Endothelial cell of umbilical vein (primary cell): ENCODE data around the gene GUK1. TPM values are rescaled to one million over a fixed set of nuclear protein-coding genes. Genes with fewer than 3 reads are reported as not detected.

Experiments used
- BruUV-seq: library from RNA; stranded (reverse); fragments of 400-500 nt; replicated peaks from 2 replicates; lab custom pipeline; 2021; lab: Mats Ljungman, UMichigan
- CTCF ChIA-PET: fragments of 300-600, 350-600 bp; sonication (Branson Sonifier 250); formaldehyde crosslinking; loops from one replicate; lab custom pipeline; 2021; ENCODE audit warnings: antibody characterized with exemption, inconsistent platforms; lab: Charles Lee
- POLR2A ChIA-PET: fragments of 300-600, 350-600 bp; sonication (Branson Sonifier 250); formaldehyde crosslinking; loops from one replicate; lab custom pipeline; 2021; ENCODE audit warnings: antibody characterized with exemption, inconsistent platforms; lab: Charles Lee
- DNase-seq: peaks from one replicate; pipeline ENCODE4 v3.0.0-alpha.2; 2011; ENCODE audit warnings: low read depth, low spot score
- FAIRE-seq: peaks from 2 replicates; lab custom pipeline; 2011; peaks lifted over from hg19 to GRCh38; lab: Jason Lieb, UNC
- H2AFZ ChIP-seq: 2 replicates; pipeline ENCODE4 v1.6.0; 2012; ENCODE audit warnings: low read depth, low read length, control low read depth, inconsistent platforms
- H3K27ac ChIP-seq: 2 replicates; pipeline ENCODE4 v1.5.1; 2011; ENCODE audit warnings: low read depth, mild to moderate bottlenecking, control low read depth, low read length, moderate library complexity; ENCODE audit not compliant: insufficient read depth
- H3K27me3 ChIP-seq, 2 experiments: 2 replicates each; pipeline versions ENCODE4 v1.6.0 to v1.6.1; 2011; ENCODE audit warnings: low read length in 2 of 2, mixed read lengths in 1 of 2; ENCODE audit not compliant: control insufficient read depth in 2 of 2, insufficient read depth in 2 of 2
- H3K36me3 ChIP-seq, 2 experiments: 2 replicates in 1 of 2; 3 replicates in 1 of 2; pipeline ENCODE4 v1.5.1; 2011; ENCODE audit warnings: low read length in 2 of 2, mild to moderate bottlenecking in 1 of 2, moderate library complexity in 1 of 2; ENCODE audit not compliant: control insufficient read depth in 2 of 2, insufficient read depth in 2 of 2; ENCODE audit errors: extremely low read depth in 1 of 2
- H3K4me1 ChIP-seq: 3 replicates; pipeline ENCODE4 v1.5.1; 2011; ENCODE audit warnings: mild to moderate bottlenecking, low read length; ENCODE audit not compliant: control insufficient read depth, insufficient read depth; ENCODE audit errors: extremely low read depth
- H3K4me2 ChIP-seq: 2 replicates; pipeline ENCODE4 v1.6.1; 2011; ENCODE audit warnings: low read length, control low read depth, mixed read lengths; ENCODE audit not compliant: insufficient read depth
- H3K4me3 ChIP-seq, 3 experiments: fragments of 200-600 bp in 1 of 3; sonication (generic), shearing (Covaris generic) in 1 of 3; replicated peaks in 1 of 3; 2 replicates each; pipeline ENCODE4 v1.5.1; 2011 to 2016; ENCODE audit warnings: control low read depth in 3 of 3, low read length in 3 of 3, mild to moderate bottlenecking in 2 of 3, inconsistent platforms in 1 of 3, low read depth in 1 of 3, moderate library complexity in 1 of 3; ENCODE audit not compliant: insufficient read depth in 1 of 3
- H3K79me2 ChIP-seq: 2 replicates; pipeline ENCODE4 v1.6.0; 2012; ENCODE audit warnings: low read length, inconsistent platforms; ENCODE audit not compliant: control insufficient read depth, insufficient read depth
- H3K9ac ChIP-seq: replicated peaks from 2 replicates; pipeline ENCODE3; 2011; ENCODE audit warnings: low read length, control low read depth; ENCODE audit not compliant: insufficient read depth; ENCODE audit errors: extremely low read depth
- H3K9me1 ChIP-seq: replicated peaks from 3 replicates; pipeline ENCODE4 v1.6.0; 2011; ENCODE audit warnings: mild to moderate bottlenecking, low read length; ENCODE audit not compliant: control insufficient read depth, insufficient read depth; ENCODE audit errors: extremely low read depth
- H3K9me3 ChIP-seq: replicated peaks from 2 replicates; pipeline ENCODE4 v1.5.1; 2012; ENCODE audit warnings: low read length, inconsistent platforms; ENCODE audit not compliant: control insufficient read depth, insufficient read depth
- H4K20me1 ChIP-seq: replicated peaks from 2 replicates; pipeline ENCODE3; 2011; ENCODE audit warnings: mild to moderate bottlenecking, low read length; ENCODE audit not compliant: control insufficient read depth, insufficient read depth; ENCODE audit errors: extremely low read depth
- EZH2 ChIP-seq: IDR thresholded peaks from 2 replicates; pipeline ENCODE4 v1.6.1; 2012; ENCODE audit warnings: borderline replicate concordance, low read depth, mild to moderate bottlenecking, moderate library complexity, low read length, inconsistent platforms; ENCODE audit not compliant: severe bottlenecking
- FOS ChIP-seq: IDR thresholded peaks from 2 replicates; pipeline ENCODE4 v1.6.1; 2011; ENCODE audit warnings: mild to moderate bottlenecking, low read length, moderate library complexity, borderline replicate concordance; ENCODE audit not compliant: insufficient read depth
- JUN ChIP-seq: IDR thresholded peaks from 2 replicates; pipeline ENCODE4 v1.6.1; 2011; ENCODE audit warnings: borderline replicate concordance, low read depth; ENCODE audit not compliant: insufficient read length, insufficient read depth
- MAX ChIP-seq: IDR thresholded peaks from 2 replicates; pipeline ENCODE4 v1.6.1; 2011; ENCODE audit not compliant: insufficient read depth, insufficient read length
- MYC ChIP-seq: IDR thresholded peaks from one replicate; pipeline ENCODE4 v1.6.1; 2011; ENCODE audit warnings: mild to moderate bottlenecking, low read depth, low read length
- POLR2A ChIP-seq: IDR thresholded peaks from 2 replicates; pipeline ENCODE4 v1.6.1; 2012; ENCODE audit warnings: low read depth, mild to moderate bottlenecking, control low read depth, low read length
- dilution Hi-C: fragments of 300-500 bp; cut with MboI; formaldehyde crosslinking; loops from one replicate; pipeline ENCODE4 v1.15.0; 2019; ENCODE audit warnings: low sequenced_read_pairs; ENCODE audit not compliant: extremely low pct_ligation_motif_present
- intact Hi-C: fragments of 100-400 bp; cut with micrococcal nuclease; formaldehyde crosslinking; loops from one replicate; pipeline ENCODE4 v1.10.0; 2022
- polyA plus RNA-seq, 4 experiments: library from polyadenylated mRNA; depleted of rRNA in 3 of 4; stranded (reverse) in 3 of 4; unstranded in 1 of 4; fragments of >200 nt; gene quantifications; 2 replicates each; pipeline versions ENCODE4 v1.2.1 to v1.2.3, GENCODE V29; 2011 to 2012; ENCODE audit warnings: missing spikeins in 1 of 4
- total RNA-seq: library from RNA; stranded (reverse); gene quantifications from 2 replicates; pipeline ENCODE4 v1.2.3, GENCODE V29; 2021

Gene GUK1
- total and polyA plus RNA-seq, 2 donors (not counting 3 experiments of a cell fraction or from before 2014, with no cell fraction given), result 239 to 742 TPM

- H2AFZ ChIP-seq, result no peak overlapping the region
- no peak overlapping the region for H3K27ac ChIP-seq
- TF ChIP-seq EZH2, result no peak
- no peak for TF ChIP-seq FOS
- no peak for TF ChIP-seq JUN
- no peak for TF ChIP-seq POLR2A
- no peak for TF ChIP-seq MYC
- TF ChIP-seq MAX, result no peak
- intact Hi-C loops, result no loop called here
- BruUV-seq, result no TSS peak
- POLR2A ChIA-PET, result no interaction called here
- no peaks in the 10 kb centered on the region for H3K27me3 ChIP-seq
- no peaks in the 10 kb centered on the region for H4K20me1 ChIP-seq
- no peaks in the 10 kb centered on the region for H3K79me2 ChIP-seq
- no peaks in the 10 kb centered on the region for H3K9me1 ChIP-seq
- no peak overlapping the region for H3K4me2 ChIP-seq
- H3K9me3 ChIP-seq, result no peaks in the 10 kb centered on the region
- H3K9ac ChIP-seq, result no peak overlapping the region
- no peaks in the 10 kb centered on the region for H3K4me1 ChIP-seq
- peaks cover 0 to 11% of the 10 kb centered on the region in 2 experiments for H3K36me3 ChIP-seq
- DNase-seq (no peak), FAIRE-seq (no peak)
- dilution Hi-C loops, result no loop called here
- CTCF ChIA-PET, result interaction anchor here (0.6 kb wide), 1 partner anchor 12 kb away, joined by 3 read pairs; no protein-coding TSS in a partner anchor
- no peak overlapping the region for H3K4me3 ChIP-seq
Observed at GRCh38 chr1:228174482-228175315, 34.6 kb downstream of the GUK1 start.
